H54 (cell line): ENCODE measurements around the gene DHX29.
A peak's percentile ranks its signal among the peaks of the same experiment; 100 is the strongest.

ENCODE experiments used
- DNase-seq: peaks from one replicate; pipeline ENCODE4 v3.0.0; 2011; ENCODE audit warnings: low spot score, mixed read lengths; ENCODE audit not compliant: insufficient read length
- FAIRE-seq: peaks from 3 replicates; lab custom pipeline; 2011; peaks lifted over from hg19 to GRCh38; lab: Jason Lieb, UNC
- POLR2A ChIP-seq: IDR thresholded peaks from 2 replicates; pipeline ENCODE4 v1.6.1; 2011; ENCODE audit warnings: low read depth, mild to moderate bottlenecking, low read length

The DHX29 gene

GRCh38 chr5:55307383-55308253, at the start of gene DHX29, which contains the start of gene MTREX:
DHX29 (minus strand) TSS chr5:55307694; CDS start chr5:55307573, 121 bp downstream.
MTREX (plus strand) TSS chr5:55307989; CDS start chr5:55308014, 25 bp downstream.
- FAIRE-seq (peak; percentile 76), DNase-seq (peak; percentile 78)

GRCh38 chr5:55356896-55357295, 49.4 kb upstream of the DHX29 start:
- no peak for TF ChIP-seq POLR2A
- DNase-seq (no peak), FAIRE-seq (no peak)

More at GRCh38 chr5:55307383-55308253, at the start of gene DHX29, which contains the start of gene MTREX:
- TF ChIP-seq POLR2A = peak; percentile 91

- no peak for FAIRE-seq
- TF ChIP-seq POLR2A = no peak
Observed at GRCh38 chr5:55350754-55351153, 43.3 kb upstream of the DHX29 start.

GRCh38 chr5:55347786-55348185, 40.3 kb upstream of the DHX29 start:
- DNase-seq (no peak), FAIRE-seq (no peak)
- no peak for TF ChIP-seq POLR2A

More at GRCh38 chr5:55350754-55351153, 43.3 kb upstream of the DHX29 start:
- no peak for DNase-seq

GRCh38 chr5:55345327-55345726, 37.8 kb upstream of the DHX29 start:
- no peak for DNase-seq
- no peak for TF ChIP-seq POLR2A
- FAIRE-seq = no peak

- DNase-seq = no peak
- no peak for TF ChIP-seq POLR2A
- FAIRE-seq = peak; percentile 83
Observed at GRCh38 chr5:55344392-55344992, 37.0 kb upstream of the DHX29 start.

GRCh38 chr5:55343609-55344008, 36.1 kb upstream of the DHX29 start:
- no peak for DNase-seq
- FAIRE-seq = no peak
- no peak for TF ChIP-seq POLR2A

GRCh38 chr5:55343107-55343506, 35.6 kb upstream of the DHX29 start:
- DNase-seq (no peak), FAIRE-seq (peak; percentile 6)
- no peak for TF ChIP-seq POLR2A

GRCh38 chr5:55338810-55339243, 31.3 kb upstream of the DHX29 start:
- no peak for DNase-seq
- no peak for TF ChIP-seq POLR2A
- FAIRE-seq = no peak

GRCh38 chr5:55338092-55338613, 30.7 kb upstream of the DHX29 start:
- peak; percentile 15 for FAIRE-seq
- DNase-seq = no peak
- no peak for TF ChIP-seq POLR2A

GRCh38 chr5:55333811-55334210, 26.3 kb upstream of the DHX29 start:
- FAIRE-seq (no peak), DNase-seq (no peak)
- no peak for TF ChIP-seq POLR2A

GRCh38 chr5:55333017-55333416, 25.5 kb upstream of the DHX29 start:
- FAIRE-seq (no peak), DNase-seq (no peak)

GRCh38 chr5:55331321-55331720, 23.8 kb upstream of the DHX29 start:
- no peak for FAIRE-seq
- no peak for DNase-seq
- no peak for TF ChIP-seq POLR2A

More at GRCh38 chr5:55333017-55333416, 25.5 kb upstream of the DHX29 start:
- no peak for TF ChIP-seq POLR2A

GRCh38 chr5:55327281-55327680, 19.8 kb upstream of the DHX29 start:
- no peak for TF ChIP-seq POLR2A
- FAIRE-seq = peak; percentile 62

More at GRCh38 chr5:55327281-55327680, 19.8 kb upstream of the DHX29 start:
- no peak for DNase-seq
